ENCODE results near the gene CHST13. TPM values are rescaled to one million over a fixed set of nuclear protein-coding genes. Genes with fewer than 3 reads are reported as not detected.

The CHST13 gene
- total RNA-seq, 1 experiment from 2014 or later: 1.3 TPM

GRCh38 chr3:126496894-126497850, 26.8 kb upstream of the CHST13 start:
- Mint-ChIP-seq H3K4me3 (ENCODE audit: low read depth, unreplicated experiment) (no peak overlapping the region), H3K4me1 (ENCODE audit: low read depth, unreplicated experiment) (no peaks in the 10 kb centered on the region), H3K27ac (ENCODE audit: unreplicated experiment) (no peak overlapping the region), H3K36me3 (ENCODE audit: insufficient read depth, unreplicated experiment) (no peaks in the 10 kb centered on the region), H3K27me3 (ENCODE audit: unreplicated experiment) (peaks cover 39% of the 10 kb centered on the region), H3K9me3 (ENCODE audit: low read depth, unreplicated experiment) (no peaks in the 10 kb centered on the region)
- no TSS peak for BruUV-seq (replicated peaks)
- no peak for DNase-seq
- CTCF ChIA-PET: interaction anchor here (0.8 kb wide), 1 partner anchor 583 kb away, joined by 3 read pairs; no protein-coding TSS in a partner anchor
- TF ChIP-seq CTCF (IDR thresholded peaks at IDR 0.05; ENCODE audit: unreplicated experiment): no peak
- intact Hi-C loops (cut with micrococcal nuclease; ENCODE audit: unreplicated experiment): no loop called here

- Mint-ChIP-seq H3K9me3 (ENCODE audit: low read depth, unreplicated experiment) (no peaks in the 10 kb centered on the region), H3K4me3 (ENCODE audit: low read depth, unreplicated experiment) (no peak overlapping the region), H3K36me3 (ENCODE audit: insufficient read depth, unreplicated experiment) (no peaks in the 10 kb centered on the region), H3K27ac (ENCODE audit: unreplicated experiment) (no peak overlapping the region), H3K4me1 (ENCODE audit: low read depth, unreplicated experiment) (no peaks in the 10 kb centered on the region), H3K27me3 (ENCODE audit: unreplicated experiment) (peaks cover 36% of the 10 kb centered on the region)
- no peak for TF ChIP-seq CTCF (IDR thresholded peaks at IDR 0.05; ENCODE audit: unreplicated experiment)
- BruUV-seq (replicated peaks): no TSS peak
- DNase-seq: no peak
- CTCF ChIA-PET: interaction anchor here (1.5 kb wide), 1 partner anchor 26 kb away, joined by 3 read pairs; no protein-coding TSS in a partner anchor
- intact Hi-C loops (cut with micrococcal nuclease; ENCODE audit: unreplicated experiment): no loop called here
Measured at GRCh38 chr3:126497956-126498355, 26.0 kb upstream of the CHST13 start.

- Mint-ChIP-seq H3K36me3 (ENCODE audit: insufficient read depth, unreplicated experiment) (no peaks in the 10 kb centered on the region), H3K4me1 (ENCODE audit: low read depth, unreplicated experiment) (no peaks in the 10 kb centered on the region), H3K4me3 (ENCODE audit: low read depth, unreplicated experiment) (no peak overlapping the region), H3K27ac (ENCODE audit: unreplicated experiment) (no peak overlapping the region), H3K27me3 (ENCODE audit: unreplicated experiment) (peaks cover 31% of the 10 kb centered on the region), H3K9me3 (ENCODE audit: low read depth, unreplicated experiment) (no peaks in the 10 kb centered on the region)
- BruUV-seq (replicated peaks): no TSS peak
- intact Hi-C loops (cut with micrococcal nuclease; ENCODE audit: unreplicated experiment): no loop called here
- no peak for DNase-seq
- TF ChIP-seq CTCF (IDR thresholded peaks at IDR 0.05; ENCODE audit: unreplicated experiment): no peak
- CTCF ChIA-PET: interaction anchor here (1.5 kb wide), 1 partner anchor 26 kb away, joined by 3 read pairs; no protein-coding TSS in a partner anchor
Measured at GRCh38 chr3:126498461-126498860, 25.5 kb upstream of the CHST13 start.

GRCh38 chr3:126498929-126499328, 25.0 kb upstream of the CHST13 start:
- Mint-ChIP-seq H3K36me3 (ENCODE audit: insufficient read depth, unreplicated experiment) (no peaks in the 10 kb centered on the region), H3K4me1 (ENCODE audit: low read depth, unreplicated experiment) (no peaks in the 10 kb centered on the region), H3K27me3 (ENCODE audit: unreplicated experiment) (peaks cover 26% of the 10 kb centered on the region), H3K9me3 (ENCODE audit: low read depth, unreplicated experiment) (no peaks in the 10 kb centered on the region), H3K4me3 (ENCODE audit: low read depth, unreplicated experiment) (no peak overlapping the region), H3K27ac (ENCODE audit: unreplicated experiment) (no peak overlapping the region)
- no TSS peak for BruUV-seq (replicated peaks)
- no peak for DNase-seq
- CTCF ChIA-PET: interaction anchor here (1.5 kb wide), 1 partner anchor 27 kb away, joined by 3 read pairs; no protein-coding TSS in a partner anchor
- intact Hi-C loops (cut with micrococcal nuclease; ENCODE audit: unreplicated experiment): no loop called here
- no peak for TF ChIP-seq CTCF (IDR thresholded peaks at IDR 0.05; ENCODE audit: unreplicated experiment)

Data from Calu3 (cell line).